ENCODE measurements around the gene MATCAP1. TPM values are rescaled to one million over a fixed set of nuclear protein-coding genes. Genes with fewer than 3 reads are reported as not detected.

Gene MATCAP1
- total and polyA plus RNA-seq, 10 of the 15 experiments (the other 5 are each of a cell fraction or from before 2014, with no cell fraction given), result 2.8 to 25.8 (median 8.6) TPM

GRCh38 chr16:67169011-67169451 is 14.7 kb downstream of the MATCAP1 start:
- Histone ChIP-seq H3K9ac (ENCODE audit: control insufficient read depth, insufficient read depth, low read length) (no peak overlapping the region), H3K9me3 (replicated peaks; ENCODE audit: control insufficient read depth, insufficient read depth, low read length) (no peaks in the 10 kb centered on the region; the same call in 2 of the 3 replicates), H2AFZ (ENCODE audit: control insufficient read depth, low read depth, low read length) (no peak overlapping the region), H3K79me2 (ENCODE audit: control insufficient read depth, insufficient read depth, low read length) (no peaks in the 10 kb centered on the region), H3K4me2 (ENCODE audit: control insufficient read depth, insufficient read depth) (no peak overlapping the region), H3K4me3 (no peak overlapping the region), H4K20me1 (ENCODE audit: control insufficient read depth, insufficient read depth) (no peaks in the 10 kb centered on the region; the same call in 1 of the 2 replicates), H3K27ac (ENCODE audit: control insufficient read depth, insufficient read depth) (no peak overlapping the region), H3K4me1 (ENCODE audit: control insufficient read depth, insufficient read depth, low read length) (peaks cover 42% of the 10 kb centered on the region), H3K36me3 (ENCODE audit: control insufficient read depth in 2 of 2, insufficient read depth in 2 of 2, low read length in 1 of 2) (no peaks in the 10 kb centered on the region), H3K27me3 (replicated peaks in 1 of 2; ENCODE audit: control insufficient read depth in 2 of 2, insufficient read depth in 2 of 2, low read length in 1 of 2) (peaks cover 2 to 13% of the 10 kb centered on the region in 2 experiments)
- DNase-seq (ENCODE audit: low read depth, low spot score) (no peak), FAIRE-seq (no peak), ATAC-seq (no peak)
- ChIA-PET POLR2A (interaction anchor here (0.7 to 10.9 kb wide), 4 partner anchors 8 to 151 kb away, joined by 3 to 137 read pairs (median 8); partner anchors contain the start of genes FBXL8, HSF4 and TRADD), SMC1A (ENCODE audit: uncharacterized antibody, unreplicated experiment) (interaction anchor here (1.0 to 4.1 kb wide), 4 partner anchors 9 to 215 kb away, joined by 3 to 48 read pairs (median 3); partner anchors contain the start of genes FBXL8 and TRADD), CTCF (interaction anchor here (0.7 to 5.4 kb wide), 11 partner anchors 10 to 209 kb away, joined by 3 to 60 read pairs (median 3); partner anchors contain the start of genes FBXL8 and TRADD), RAD21 (ENCODE audit: unreplicated experiment) (interaction anchor here (0.7 to 4.1 kb wide), 3 partner anchors 9 to 141 kb away, joined by 3 to 48 read pairs (median 3); partner anchors contain the start of genes FBXL8 and TRADD)
- in situ Hi-C loops (cut with MboI), result no loop called here
- TF ChIP-seq REST (IDR thresholded peaks at IDR 0.05; ENCODE audit: low read depth, low read length) (peak; percentile 38; the same call in 1 of the 2 replicates), STAT3 (IDR thresholded peaks at IDR 0.05; ENCODE audit: low read depth, low read length) (no peak)
- intact Hi-C loops (cut with micrococcal nuclease; ENCODE audit: unreplicated experiment), result no loop called here
- 88% methylated on average over 9 of the region's 9 CpGs for WGBS (ENCODE audit: insufficient coverage, insufficient replicate concordance, low lambda C conversion rate, missing lambda C conversion rate)
- no TSS peak for BruUV-seq (replicated peaks)
